Aortic smooth muscle cell (primary cell): Measurements from ENCODE around the gene KIAA0825. TPM values are rescaled to one million over a fixed set of nuclear protein-coding genes. Genes with fewer than 3 reads are reported as not detected.

ENCODE experiments used
- total RNA-seq: library from RNA; depleted of rRNA; stranded (reverse); fragments of >200 nt; gene quantifications from 2 replicates; pipeline ENCODE4 v1.2.3, GENCODE V29; 2014

KIAA0825 gene
- 4.1 and 4.7 TPM in 2 replicates for total RNA-seq

GRCh38 chr5:94618493-94619328 lies at the start of gene KIAA0825, which contains the start of gene SLF1:
Gene KIAA0825 (minus strand): TSS chr5:94618604. CDS start chr5:94537126, 81,478 bp downstream.
Gene SLF1 (plus strand): TSS chr5:94618669. CDS start chr5:94628811, 10,142 bp downstream.

Other genes starting within 250 kb of the KIAA0825 start
- gene SLF1, start 65 bp upstream of the KIAA0825 start, total RNA-seq: 5.5 and 10.6 TPM in 2 replicates